Hepatocyte (in vitro differentiated cells): ENCODE data around the gene PRAMEF5.
"Not testable (repeated sequence)": the region's sequence is repeated elsewhere in the genome, so short reads cannot be mapped to it uniquely, and the experiment has no call there.

ENCODE experiments used
- EZH2phosphoT487 ChIP-seq: fragments of 200-600 bp; sonication (generic); IDR thresholded peaks from one replicate; pipeline ENCODE4 v1.6.1; 2018; ENCODE audit warnings: antibody characterized with exemption, mild to moderate bottlenecking, low read depth, moderate library complexity; ENCODE audit not compliant: unreplicated experiment, severe bottlenecking
- TF ChIP-seq, protein P1 (sequence below): fragments of 200-600 bp; sonication (generic); IDR thresholded peaks from 2 replicates; pipeline ENCODE4 v1.5.1; 2016; ENCODE audit warnings: antibody characterized with exemption, mild to moderate bottlenecking; ENCODE audit not compliant: poor library complexity

DNA sequence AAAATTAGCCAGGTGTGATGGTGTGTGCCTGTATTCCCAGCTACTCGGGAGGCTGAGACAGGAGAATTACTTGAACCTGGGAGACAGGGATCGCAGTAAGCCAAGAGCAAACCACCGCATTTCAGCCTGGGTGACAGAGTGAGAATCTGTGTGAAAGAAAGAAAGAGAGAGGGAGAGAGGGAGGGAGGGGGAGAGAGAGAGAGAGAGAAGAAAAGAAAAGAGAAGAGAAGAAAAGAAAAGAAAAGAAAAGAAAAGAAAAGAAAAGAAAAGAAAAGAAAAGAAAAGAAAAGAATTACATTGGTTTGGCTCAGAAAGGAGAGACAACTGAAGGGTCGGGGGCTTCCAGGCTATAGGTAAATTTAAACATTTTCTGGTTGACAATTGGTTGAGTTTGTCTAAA lies 14.4 kb upstream of the PRAMEF5 start:
- TF ChIP-seq, protein P1, sequence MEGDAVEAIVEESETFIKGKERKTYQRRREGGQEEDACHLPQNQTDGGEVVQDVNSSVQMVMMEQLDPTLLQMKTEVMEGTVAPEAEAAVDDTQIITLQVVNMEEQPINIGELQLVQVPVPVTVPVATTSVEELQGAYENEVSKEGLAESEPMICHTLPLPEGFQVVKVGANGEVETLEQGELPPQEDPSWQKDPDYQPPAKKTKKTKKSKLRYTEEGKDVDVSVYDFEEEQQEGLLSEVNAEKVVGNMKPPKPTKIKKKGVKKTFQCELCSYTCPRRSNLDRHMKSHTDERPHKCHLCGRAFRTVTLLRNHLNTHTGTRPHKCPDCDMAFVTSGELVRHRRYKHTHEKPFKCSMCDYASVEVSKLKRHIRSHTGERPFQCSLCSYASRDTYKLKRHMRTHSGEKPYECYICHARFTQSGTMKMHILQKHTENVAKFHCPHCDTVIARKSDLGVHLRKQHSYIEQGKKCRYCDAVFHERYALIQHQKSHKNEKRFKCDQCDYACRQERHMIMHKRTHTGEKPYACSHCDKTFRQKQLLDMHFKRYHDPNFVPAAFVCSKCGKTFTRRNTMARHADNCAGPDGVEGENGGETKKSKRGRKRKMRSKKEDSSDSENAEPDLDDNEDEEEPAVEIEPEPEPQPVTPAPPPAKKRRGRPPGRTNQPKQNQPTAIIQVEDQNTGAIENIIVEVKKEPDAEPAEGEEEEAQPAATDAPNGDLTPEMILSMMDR: not testable (repeated sequence)
- not testable (repeated sequence) for TF ChIP-seq EZH2phosphoT487
